Measurements from ENCODE around the gene AP3B1.
A peak's percentile ranks its signal among the peaks of the same experiment; 100 is the strongest.
"Not testable (repeated sequence)": the region's sequence is repeated elsewhere in the genome, so short reads cannot be mapped to it uniquely, and the experiment has no call there.

AP3B1 gene

DNA sequence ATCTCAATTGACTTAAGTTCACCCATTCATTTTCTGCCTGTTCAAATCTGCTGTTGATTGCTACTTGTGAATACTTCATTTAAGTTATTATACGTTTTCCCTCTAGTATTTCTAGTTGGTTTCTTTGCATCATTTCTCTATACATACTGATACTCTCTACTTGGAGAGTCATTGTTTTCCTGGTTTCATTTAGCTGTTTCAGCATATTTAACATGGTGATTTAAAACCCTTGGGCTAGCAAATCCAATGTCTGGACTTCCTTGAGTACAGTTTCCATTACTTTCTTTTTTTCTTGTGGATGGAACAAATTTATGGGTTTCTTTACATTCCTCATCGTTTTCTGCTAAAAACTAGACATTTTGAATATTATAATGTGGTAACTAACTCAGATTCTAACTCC, 90.7 kb downstream of the AP3B1 start:
- ATAC-seq, result no peak
- no peaks in the 10 kb centered on the region for H3K27me3 Mint-ChIP-seq
- peaks cover 50% of the 10 kb centered on the region for H3K36me3 Mint-ChIP-seq (ENCODE audit: low read depth)
- peaks cover 4% of the 10 kb centered on the region for H3K9me3 Mint-ChIP-seq
- H3K4me1 Mint-ChIP-seq, result peaks cover 7% of the 10 kb centered on the region
- no peak for DNase-seq
- no peak overlapping the region for H3K27ac Mint-ChIP-seq
- no peak overlapping the region for H3K4me3 Mint-ChIP-seq

DNA sequence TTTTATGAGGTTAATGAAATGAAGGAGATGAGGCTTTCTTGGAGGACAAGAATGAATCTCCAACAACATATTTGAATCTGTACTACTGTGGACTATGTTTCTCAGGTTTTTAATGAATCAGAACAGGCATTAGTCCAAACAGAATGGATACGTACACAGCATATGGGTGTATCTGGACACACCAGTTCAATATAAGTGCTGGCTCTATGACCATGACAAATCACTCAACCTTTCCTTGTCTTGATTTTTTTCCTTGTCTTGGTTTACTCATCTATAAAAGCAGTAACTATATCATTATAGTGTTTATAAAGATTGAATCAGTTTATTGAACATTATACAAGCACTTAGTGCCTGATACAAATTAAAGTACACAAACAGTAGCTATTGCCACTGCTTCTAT, 104.1 kb downstream of the AP3B1 start:
- ATAC-seq (no peak), DNase-seq (no peak)
- Mint-ChIP-seq H3K27ac (no peak overlapping the region), H3K9me3 (peaks cover 14% of the 10 kb centered on the region), H3K4me3 (no peak overlapping the region), H3K36me3 (ENCODE audit: low read depth) (peaks cover 31% of the 10 kb centered on the region), H3K27me3 (no peaks in the 10 kb centered on the region), H3K4me1 (peaks cover 4% of the 10 kb centered on the region)

DNA sequence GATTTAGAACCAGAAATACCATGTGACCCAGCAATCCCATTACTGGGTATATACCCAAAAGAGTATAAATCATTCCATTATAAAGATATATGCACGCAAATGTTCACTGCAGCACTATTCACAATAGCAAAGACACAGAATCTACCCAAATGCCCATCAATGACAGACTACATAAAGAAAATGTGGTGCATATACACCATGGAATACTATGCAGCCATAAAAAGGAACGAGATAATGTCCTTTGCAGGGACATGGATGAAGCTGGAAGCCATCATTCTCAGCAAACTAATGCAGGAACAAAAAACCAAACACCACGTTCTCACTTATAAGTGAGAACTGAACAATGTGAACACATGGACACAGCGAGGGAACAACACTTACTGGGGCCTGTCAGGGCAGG, 105.8 kb downstream of the AP3B1 start:
- not testable (repeated sequence) for H3K27me3 Mint-ChIP-seq, H3K27ac Mint-ChIP-seq, H3K4me1 Mint-ChIP-seq, DNase-seq, H3K4me3 Mint-ChIP-seq, ATAC-seq
- Mint-ChIP-seq H3K36me3 (ENCODE audit: low read depth) (peaks cover 29% of the 10 kb centered on the region), H3K9me3 (peaks cover 14% of the 10 kb centered on the region)

DNA sequence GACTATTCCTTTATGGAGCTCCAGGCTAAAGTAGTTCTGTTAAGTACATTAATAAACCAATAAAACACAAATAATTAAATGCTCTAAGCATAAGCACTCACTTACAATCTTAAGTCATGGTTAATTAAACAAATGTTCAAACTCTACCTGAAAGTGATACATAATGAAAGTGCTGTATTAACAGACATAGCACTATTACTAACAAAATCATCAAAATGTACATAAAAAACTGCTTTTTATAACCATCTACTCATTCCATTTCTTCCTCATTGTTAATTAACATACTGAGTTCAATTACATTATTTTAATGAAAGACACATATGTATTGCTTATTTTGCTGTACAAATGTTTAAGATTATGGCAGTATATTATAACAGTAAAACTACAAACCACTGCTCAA, 107.3 kb downstream of the AP3B1 start:
- peaks cover 31% of the 10 kb centered on the region for H3K36me3 Mint-ChIP-seq (ENCODE audit: low read depth)
- H3K27me3 Mint-ChIP-seq, result no peaks in the 10 kb centered on the region

DNA sequence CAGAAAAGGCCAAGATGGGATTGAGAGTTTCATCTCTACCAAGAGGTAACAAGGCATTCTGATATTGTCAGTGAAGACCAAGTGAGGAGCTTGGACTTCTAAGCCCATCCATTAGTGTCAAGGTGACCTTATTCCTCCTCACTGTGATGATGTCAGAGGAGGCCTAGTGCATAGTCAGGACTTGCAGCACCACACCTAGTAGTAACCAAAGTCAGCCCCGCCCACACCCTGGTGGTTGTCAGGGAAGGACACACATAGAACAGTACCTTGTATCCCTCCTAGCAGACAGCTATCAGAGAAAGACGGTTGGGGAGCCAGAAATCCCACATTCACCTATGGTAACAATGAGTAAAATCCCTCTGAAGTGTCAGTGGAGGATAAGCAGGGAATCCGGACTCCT, 111.7 kb downstream of the AP3B1 start:
- no peak overlapping the region for H3K27ac Mint-ChIP-seq
- H3K4me3 Mint-ChIP-seq, result no peak overlapping the region
- H3K27me3 Mint-ChIP-seq, result no peaks in the 10 kb centered on the region
- H3K9me3 Mint-ChIP-seq, result no peaks in the 10 kb centered on the region
- peaks cover 21% of the 10 kb centered on the region for H3K36me3 Mint-ChIP-seq (ENCODE audit: low read depth)
- H3K4me1 Mint-ChIP-seq, result peaks cover 7% of the 10 kb centered on the region
- ATAC-seq, result peak; percentile 54
- DNase-seq, result no peak

More for the DNA sequence above, 107.3 kb downstream of the AP3B1 start:
- Mint-ChIP-seq H3K4me1 (peaks cover 7% of the 10 kb centered on the region), H3K4me3 (no peak overlapping the region), H3K9me3 (peaks cover 14% of the 10 kb centered on the region), H3K27ac (no peak overlapping the region)
- DNase-seq (no peak), ATAC-seq (no peak)

DNA sequence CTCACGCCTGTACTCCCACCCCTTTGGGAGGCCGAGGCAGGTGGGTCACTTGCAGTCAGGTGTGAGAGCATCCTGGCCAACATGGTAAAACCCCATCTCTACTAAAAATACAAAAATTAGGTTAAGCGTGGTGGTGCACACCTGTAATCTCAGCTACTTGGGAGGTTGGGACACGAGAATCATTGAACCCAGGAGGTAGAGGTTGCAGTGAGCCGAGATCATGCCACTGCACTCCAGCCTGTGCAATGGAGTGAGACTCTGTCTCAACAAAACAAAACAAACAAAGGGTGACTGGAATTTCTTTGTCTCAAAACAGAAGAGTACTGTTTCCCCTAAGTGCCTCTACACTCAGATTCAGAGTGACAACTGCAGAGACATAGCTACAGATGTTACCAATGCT, 116.1 kb downstream of the AP3B1 start:
- Mint-ChIP-seq H3K27me3 (no peaks in the 10 kb centered on the region), H3K4me1 (peaks cover 2% of the 10 kb centered on the region), H3K36me3 (ENCODE audit: low read depth) (peaks cover 38% of the 10 kb centered on the region), H3K27ac (no peak overlapping the region), H3K9me3 (no peaks in the 10 kb centered on the region), H3K4me3 (no peak overlapping the region)
- ATAC-seq (no peak), DNase-seq (no peak)

DNA sequence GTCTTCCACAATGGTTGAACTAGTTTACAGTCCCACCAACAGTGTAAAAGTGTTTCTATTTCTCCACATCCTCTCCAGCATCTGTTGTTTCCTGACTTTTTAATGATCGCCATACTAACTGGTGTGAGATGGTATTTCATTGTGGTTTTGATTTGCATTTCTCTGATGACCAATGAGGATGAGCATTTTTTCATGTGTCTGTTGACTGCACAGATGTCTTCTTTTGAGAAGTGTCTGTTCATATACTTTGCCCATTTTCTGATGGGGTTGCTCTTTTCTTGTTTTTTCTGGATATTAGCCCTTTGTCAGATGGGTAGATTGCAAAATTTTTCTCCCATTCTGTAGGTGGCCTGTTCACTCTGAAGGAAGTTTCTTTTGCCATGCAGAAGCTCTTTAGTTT, 124.2 kb downstream of the AP3B1 start:
- H3K4me1 Mint-ChIP-seq, H3K4me3 Mint-ChIP-seq, DNase-seq, H3K27ac Mint-ChIP-seq, H3K27me3 Mint-ChIP-seq, ATAC-seq: not testable (repeated sequence)
- H3K36me3 Mint-ChIP-seq (ENCODE audit: low read depth), result peaks cover 72% of the 10 kb centered on the region
- peaks cover 11% of the 10 kb centered on the region for H3K9me3 Mint-ChIP-seq

DNA sequence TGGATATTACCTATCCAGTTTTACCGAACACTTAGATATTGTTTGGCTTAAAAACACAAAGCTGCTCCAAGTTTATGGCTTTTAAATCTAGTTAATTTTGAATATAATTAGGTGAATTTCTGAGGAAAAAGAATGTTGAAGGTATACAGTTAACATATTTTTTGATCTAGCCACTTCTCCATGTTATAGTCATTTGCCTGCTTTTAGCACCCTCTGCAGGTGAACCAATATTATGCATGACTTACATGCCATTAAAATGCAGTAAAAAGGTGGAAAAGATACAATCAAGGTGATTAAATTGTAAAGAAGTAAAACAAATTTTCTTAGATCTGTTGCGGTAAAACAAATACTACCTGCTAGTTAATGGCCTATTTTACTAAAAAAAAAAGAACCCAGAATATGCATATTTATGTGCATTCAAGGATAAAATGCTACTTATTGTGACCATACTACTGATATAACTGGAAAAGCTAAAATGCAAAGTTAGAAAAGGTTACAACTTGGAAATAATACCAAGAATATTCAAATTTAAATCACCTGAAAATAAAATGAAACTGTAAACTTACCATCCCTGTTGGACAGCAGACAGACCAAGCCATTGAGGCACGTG, 132.1 kb downstream of the AP3B1 start:
- peaks cover 37% of the 10 kb centered on the region for H3K36me3 Mint-ChIP-seq (ENCODE audit: low read depth)
- no peak for DNase-seq
- H3K4me3 Mint-ChIP-seq, result no peak overlapping the region
- no peaks in the 10 kb centered on the region for H3K9me3 Mint-ChIP-seq
- no peak overlapping the region for H3K27ac Mint-ChIP-seq
- no peak for ATAC-seq
- no peaks in the 10 kb centered on the region for H3K4me1 Mint-ChIP-seq
- H3K27me3 Mint-ChIP-seq, result no peaks in the 10 kb centered on the region

DNA sequence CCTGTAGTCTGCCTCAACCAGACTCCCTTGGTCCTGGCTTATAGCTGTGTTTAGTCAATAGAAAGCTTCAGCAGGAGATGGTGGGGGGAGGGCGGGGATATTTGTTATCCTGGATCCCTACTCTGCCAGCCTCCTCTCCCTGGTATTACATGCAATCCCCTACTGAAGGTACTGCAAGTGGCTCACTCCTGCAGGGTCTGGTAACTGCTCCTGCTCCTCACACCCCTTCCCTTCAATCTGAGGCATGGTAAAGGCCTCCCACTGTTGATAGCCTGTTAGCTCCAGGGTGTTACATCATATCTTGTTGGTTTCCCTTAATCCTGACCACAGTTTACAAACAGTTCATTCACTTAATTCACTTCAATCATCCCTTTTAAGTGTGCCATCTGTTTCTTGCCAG, 137.5 kb downstream of the AP3B1 start:
- no peak for DNase-seq
- Mint-ChIP-seq H3K36me3 (ENCODE audit: low read depth) (peaks cover 64% of the 10 kb centered on the region), H3K27ac (no peak overlapping the region), H3K4me1 (no peaks in the 10 kb centered on the region), H3K9me3 (no peaks in the 10 kb centered on the region), H3K27me3 (no peaks in the 10 kb centered on the region), H3K4me3 (no peak overlapping the region)
- no peak for ATAC-seq

DNA sequence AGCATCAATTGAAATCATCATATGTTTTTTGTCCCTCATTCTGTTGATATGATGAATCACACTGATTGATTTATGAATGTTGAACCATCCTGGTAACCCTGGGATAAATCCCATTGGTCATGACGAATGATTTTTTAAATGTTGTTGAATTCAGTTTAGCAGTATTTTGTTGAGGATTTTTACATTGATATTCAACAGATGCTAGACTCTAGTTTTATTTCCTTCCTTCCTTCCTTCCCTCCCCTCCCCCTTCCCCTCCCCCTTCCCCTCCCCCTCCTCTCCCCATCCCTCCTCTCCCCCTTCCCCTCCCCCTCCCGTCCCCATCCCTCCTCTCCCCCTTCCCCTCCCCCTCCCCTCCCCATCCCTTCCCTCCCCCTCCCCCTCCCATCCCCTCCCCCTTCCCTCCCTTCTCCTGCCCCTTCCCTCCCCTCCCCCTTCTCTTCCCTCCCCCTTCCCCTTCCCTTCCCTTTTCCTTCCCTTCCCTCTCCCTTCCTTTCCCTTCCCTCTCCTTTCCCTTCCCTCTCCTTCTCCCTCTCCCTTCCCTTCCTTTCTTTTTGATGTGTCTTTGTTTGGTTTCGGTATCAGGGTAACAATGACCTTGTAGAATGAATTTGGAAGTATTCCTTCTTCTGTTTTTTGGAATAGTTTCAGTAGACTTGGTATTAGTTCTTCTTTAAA, 142.8 kb downstream of the AP3B1 start:
- H3K9me3 Mint-ChIP-seq, result no peaks in the 10 kb centered on the region
- H3K36me3 Mint-ChIP-seq (ENCODE audit: low read depth), result peaks cover 50% of the 10 kb centered on the region
- no peak overlapping the region for H3K27ac Mint-ChIP-seq
- no peak for ATAC-seq
- H3K4me3 Mint-ChIP-seq, result no peak overlapping the region
- H3K4me1 Mint-ChIP-seq, result no peaks in the 10 kb centered on the region
- no peak for DNase-seq
- no peaks in the 10 kb centered on the region for H3K27me3 Mint-ChIP-seq

DNA sequence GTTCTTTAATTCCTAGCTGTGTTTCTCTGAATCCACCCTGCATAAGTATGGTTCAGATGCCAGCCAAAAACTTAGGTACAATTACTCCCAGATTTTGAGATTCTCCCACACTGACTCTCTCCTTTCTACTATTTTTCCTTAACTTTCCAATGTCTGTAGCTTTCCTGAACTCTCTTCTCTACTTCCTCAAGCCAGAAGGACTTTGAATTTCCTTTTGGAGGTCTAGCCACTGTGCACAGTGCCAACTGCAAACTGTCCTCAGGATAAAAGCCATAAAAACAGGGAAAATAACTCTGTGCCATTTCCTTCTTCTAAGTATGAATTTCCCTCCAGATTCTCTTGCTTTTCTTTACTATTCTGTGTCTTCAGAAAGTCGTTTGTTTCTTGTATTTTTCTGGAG, 157.2 kb downstream of the AP3B1 start:
- Mint-ChIP-seq H3K4me3 (no peak overlapping the region), H3K9me3 (no peaks in the 10 kb centered on the region), H3K27ac (no peak overlapping the region), H3K36me3 (ENCODE audit: low read depth) (peaks cover 29% of the 10 kb centered on the region), H3K27me3 (no peaks in the 10 kb centered on the region), H3K4me1 (no peaks in the 10 kb centered on the region)
- no peak for ATAC-seq
- DNase-seq, result no peak

DNA sequence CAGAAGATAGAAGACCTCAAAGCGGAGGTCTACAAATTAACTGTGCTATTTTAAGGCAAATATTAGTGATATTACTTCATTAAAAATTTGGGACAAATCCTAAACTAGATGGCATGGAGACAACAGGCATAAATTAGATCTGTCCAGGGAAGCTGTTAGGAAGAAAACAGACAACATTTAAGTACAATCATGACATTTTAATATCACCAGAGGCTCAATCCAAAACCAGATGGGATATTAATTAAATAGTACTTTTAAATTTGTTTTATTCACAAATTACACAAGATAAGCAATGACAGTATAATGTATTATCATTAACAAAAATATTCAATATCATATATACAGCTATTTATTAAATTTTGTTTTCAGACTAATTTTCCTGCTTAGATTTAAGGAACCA, 161.1 kb downstream of the AP3B1 start:
- peaks cover 22% of the 10 kb centered on the region for H3K36me3 Mint-ChIP-seq (ENCODE audit: low read depth)
- H3K27ac Mint-ChIP-seq, result no peak overlapping the region
- H3K27me3 Mint-ChIP-seq, result no peaks in the 10 kb centered on the region
- DNase-seq (no peak), ATAC-seq (no peak)
- no peaks in the 10 kb centered on the region for H3K9me3 Mint-ChIP-seq
- H3K4me3 Mint-ChIP-seq, result no peak overlapping the region
- H3K4me1 Mint-ChIP-seq, result no peaks in the 10 kb centered on the region

DNA sequence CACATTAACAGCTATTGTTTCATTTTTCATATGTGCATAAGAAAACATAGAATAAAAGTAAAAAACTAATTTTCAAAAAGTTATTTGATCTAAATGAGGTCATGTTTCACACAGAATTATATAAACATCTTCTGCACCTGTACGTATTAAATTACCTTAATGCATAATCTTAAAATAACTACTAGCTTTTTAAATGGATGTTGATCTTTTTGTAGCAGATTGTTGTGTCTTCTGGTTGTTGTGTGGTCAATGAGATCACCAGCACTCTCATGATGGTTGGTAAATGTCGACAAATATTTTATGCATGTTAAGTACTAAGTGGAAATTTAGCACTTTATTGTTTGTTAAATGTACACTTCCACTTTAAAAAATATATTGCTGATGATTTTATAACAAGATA, 162.0 kb downstream of the AP3B1 start:
- Mint-ChIP-seq H3K9me3 (no peaks in the 10 kb centered on the region), H3K36me3 (ENCODE audit: low read depth) (peaks cover 22% of the 10 kb centered on the region), H3K4me1 (no peaks in the 10 kb centered on the region), H3K4me3 (no peak overlapping the region), H3K27ac (no peak overlapping the region), H3K27me3 (no peaks in the 10 kb centered on the region)
- DNase-seq, result no peak
- no peak for ATAC-seq

DNA sequence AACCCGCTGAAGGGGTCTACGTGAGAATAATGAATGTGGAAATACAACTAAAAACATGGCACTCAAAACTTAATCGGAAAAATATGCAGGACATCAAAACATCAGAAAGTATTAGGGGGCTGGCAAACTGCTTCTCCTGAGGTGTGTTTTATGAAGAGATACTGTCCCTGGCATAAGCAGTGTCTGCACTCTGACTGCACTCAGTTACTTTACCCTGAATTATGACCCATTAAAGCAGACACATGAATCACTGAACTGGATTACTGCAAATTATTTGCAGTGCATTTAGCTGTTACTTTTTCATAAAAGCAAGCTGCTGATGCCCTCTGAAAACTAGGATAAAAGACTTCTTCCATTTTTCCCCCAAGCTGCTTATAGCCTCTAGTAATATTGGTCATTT, 164.9 kb downstream of the AP3B1 start:
- H3K9me3 Mint-ChIP-seq, result no peaks in the 10 kb centered on the region
- H3K27me3 Mint-ChIP-seq, result no peaks in the 10 kb centered on the region
- no peaks in the 10 kb centered on the region for H3K4me1 Mint-ChIP-seq
- ATAC-seq, result no peak
- H3K27ac Mint-ChIP-seq, result no peak overlapping the region
- no peak for DNase-seq
- H3K4me3 Mint-ChIP-seq, result no peak overlapping the region
- H3K36me3 Mint-ChIP-seq (ENCODE audit: low read depth), result peaks cover 31% of the 10 kb centered on the region

DNA sequence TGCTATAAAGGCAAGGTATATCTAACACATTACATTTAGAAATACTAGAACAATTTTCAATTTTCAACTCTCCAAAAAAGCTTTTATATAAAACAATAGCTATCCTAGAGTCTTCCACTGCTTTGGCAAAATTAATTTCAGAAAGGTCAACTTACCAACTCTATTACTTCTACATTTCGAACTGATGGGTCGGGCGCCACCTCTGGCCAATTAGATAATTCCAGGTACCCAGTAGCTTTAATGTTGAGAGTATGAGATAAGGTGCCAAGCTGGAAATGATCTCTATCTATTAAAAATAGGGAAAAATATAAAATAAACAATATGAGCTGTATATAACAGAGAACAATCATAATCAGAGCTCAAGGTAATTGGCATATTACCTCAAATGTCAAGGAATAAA, 166.6 kb downstream of the AP3B1 start:
- DNase-seq, result no peak
- no peak overlapping the region for H3K27ac Mint-ChIP-seq
- no peaks in the 10 kb centered on the region for H3K9me3 Mint-ChIP-seq

DNA sequence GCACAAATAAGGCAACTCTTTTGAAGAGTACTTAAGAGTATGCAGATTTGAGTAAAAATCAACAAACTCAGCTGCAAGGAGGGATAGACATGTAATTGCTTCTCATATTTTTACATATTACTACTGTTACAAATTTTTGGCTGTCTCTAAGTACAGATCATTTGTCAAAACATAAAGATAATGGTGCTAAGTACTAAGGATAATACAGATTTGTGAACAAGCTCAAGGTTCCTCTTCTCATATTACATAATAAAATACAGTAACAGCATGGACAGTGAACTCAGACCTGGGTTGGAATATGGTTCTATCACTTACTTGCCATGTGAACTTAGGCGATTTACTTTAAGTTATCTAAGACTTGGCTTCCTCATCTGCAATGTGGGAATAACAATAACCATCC, 168.0 kb downstream of the AP3B1 start:
- no peak overlapping the region for H3K4me3 Mint-ChIP-seq
- H3K4me1 Mint-ChIP-seq, result no peaks in the 10 kb centered on the region
- no peak for DNase-seq
- H3K27me3 Mint-ChIP-seq, result no peaks in the 10 kb centered on the region
- no peak overlapping the region for H3K27ac Mint-ChIP-seq
- no peaks in the 10 kb centered on the region for H3K9me3 Mint-ChIP-seq
- peaks cover 32% of the 10 kb centered on the region for H3K36me3 Mint-ChIP-seq (ENCODE audit: low read depth)
- ATAC-seq, result no peak

More for the DNA sequence above, 166.6 kb downstream of the AP3B1 start:
- Mint-ChIP-seq H3K4me1 (no peaks in the 10 kb centered on the region), H3K27me3 (no peaks in the 10 kb centered on the region), H3K4me3 (no peak overlapping the region), H3K36me3 (ENCODE audit: low read depth) (peaks cover 29% of the 10 kb centered on the region)
- ATAC-seq, result no peak

All from activated naive CD8-positive, alpha-beta T cell treated with anti-CD3 and anti-CD28 coated beads, Interleukin-2, amount 50 U/mL, for 24 hours (primary cell).